ENCODE results near the gene RBMS1.

- no peak for TF ChIP-seq REST (IDR thresholded peaks at IDR 0.05; ENCODE audit: insufficient read depth in 1 of 2, low read depth in 2 of 2, low read length in 2 of 2)
- TF ChIP-seq POLR2AphosphoS5 (IDR thresholded peaks at IDR 0.05; ENCODE audit: low read depth, low read length), result no peak
- TF ChIP-seq TAF1 (IDR thresholded peaks at IDR 0.05; ENCODE audit: borderline replicate concordance, insufficient read depth, low read length), result no peak
Measured at GRCh38 chr2:160256507-160256906, 237.1 kb downstream of the RBMS1 start.
